ENCODE data around the gene CHCHD3.

GRCh38 chr7:132755538-132756483 lies 326.1 kb downstream of the CHCHD3 start:
- no peak for TF ChIP-seq POLR2A (IDR thresholded peaks at IDR 0.05; ENCODE audit: low read depth, low read length)
- no peak for TF ChIP-seq POLR2AphosphoS5 (IDR thresholded peaks at IDR 0.05; ENCODE audit: low read depth, low read length)
- TF ChIP-seq TAF1 (IDR thresholded peaks at IDR 0.05; ENCODE audit: low read depth, low read length) = no peak
